K562 (cell line): Measurements from ENCODE around the gene HRAS. TPM values are rescaled to one million over a fixed set of nuclear protein-coding genes. Genes with fewer than 3 reads are reported as not detected.

Source experiments
- ATAC-seq: fragments of 200-7000 bp; cut with Tn5 transposase; 3 replicates; pipeline ENCODE4 v1.9.1; 2020; ENCODE audit warnings: moderate library complexity
- BruUV-seq: library from RNA; stranded (reverse); fragments of 400-500 nt; replicated peaks from 2 replicates; lab custom pipeline; 2021; lab: Mats Ljungman, UMichigan
- CTCF ChIA-PET: fragments of 300-600 bp; formaldehyde crosslinking; extraction: SDS; loops from one replicate; lab custom pipeline; 2021; ENCODE audit warnings: low intra/inter-chr PET ratio; lab: Yijun Ruan, JAX
- POLR2A ChIA-PET: fragments of 300-600, 350-650 bp; sonication (Branson Sonifier 250); formaldehyde crosslinking; extraction: SDS; loops from one replicate; lab custom pipeline; 2021; ENCODE audit warnings: antibody characterized with exemption, inconsistent platforms; lab: Yijun Ruan, JAX
- DNase-seq, 4 experiments: peaks; one replicate each; pipeline versions ENCODE4 v3.0.0 to v3.0.0-alpha.2; 2011 to 2018; ENCODE audit warnings: low spot score in 3 of 4, mixed read lengths in 3 of 4; ENCODE audit errors: extremely low read depth in 1 of 4
- FAIRE-seq: peaks from 2 replicates; lab custom pipeline; 2011; peaks lifted over from hg19 to GRCh38; lab: Jason Lieb, UNC
- H2AFZ ChIP-seq: 2 replicates; pipeline ENCODE4 v1.6.0; 2011; ENCODE audit warnings: low read depth, low read length, control low read depth, inconsistent platforms
- H3K27ac ChIP-seq: fragments of 200-600 bp; 3 replicates; pipeline ENCODE4 v1.8.0; 2011; ENCODE audit warnings: low read depth, mild to moderate bottlenecking, control low read depth, inconsistent platforms, low read length, moderate library complexity, mixed read lengths; ENCODE audit errors: extremely low read depth
- H3K27me3 ChIP-seq, 2 experiments: fragments of 300-600 bp in 1 of 2; 2 replicates in 1 of 2; 3 replicates in 1 of 2; pipeline versions ENCODE4 v1.6.0 to v1.8.0; 2011; ENCODE audit warnings: inconsistent platforms in 2 of 2, low read length in 2 of 2, mild to moderate bottlenecking in 1 of 2, mixed read lengths in 1 of 2, moderate library complexity in 1 of 2; ENCODE audit not compliant: control insufficient read depth in 2 of 2, insufficient read depth in 2 of 2
- H3K36me3 ChIP-seq: fragments of 300-600 bp; 3 replicates; pipeline ENCODE4 v1.8.0; 2011; ENCODE audit warnings: mild to moderate bottlenecking, low read length, inconsistent platforms; ENCODE audit not compliant: control insufficient read depth, insufficient read depth
- H3K4me1 ChIP-seq, 2 experiments: fragments of 200-600 bp in 1 of 2; replicated peaks in 1 of 2; 2 replicates in 1 of 2; 3 replicates in 1 of 2; pipeline versions ENCODE4 v1.5.1 to v1.8.0; 2011; ENCODE audit warnings: inconsistent platforms in 2 of 2, low read length in 2 of 2, mild to moderate bottlenecking in 1 of 2, mixed read lengths in 1 of 2, moderate library complexity in 1 of 2; ENCODE audit not compliant: control insufficient read depth in 2 of 2, insufficient read depth in 2 of 2
- H3K4me2 ChIP-seq: 2 replicates; pipeline ENCODE4 v1.6.1; 2011; ENCODE audit warnings: low read length, control low read depth, inconsistent platforms, mixed read lengths; ENCODE audit not compliant: insufficient read depth
- H3K4me3 ChIP-seq: fragments of 200-600 bp; sonication (generic), shearing (Covaris generic); 2 replicates; pipeline ENCODE4 v1.5.1; 2016; ENCODE audit warnings: control low read depth, inconsistent platforms
- H3K79me2 ChIP-seq: fragments of 200-600 bp; 3 replicates; pipeline ENCODE4 v1.8.0; 2011; ENCODE audit warnings: low read length, inconsistent platforms; ENCODE audit not compliant: control insufficient read depth, insufficient read depth
- H3K9ac ChIP-seq, 2 experiments: 2 replicates each; pipeline versions ENCODE4 v1.6.0 to v1.6.1; 2011; ENCODE audit warnings: low read depth in 2 of 2, low read length in 2 of 2, control low read depth in 1 of 2, inconsistent platforms in 1 of 2, mild to moderate bottlenecking in 1 of 2, mixed read lengths in 1 of 2; ENCODE audit not compliant: insufficient read depth in 1 of 2
- H3K9me1 ChIP-seq: one replicate; pipeline ENCODE4 v1.6.0; 2011; ENCODE audit warnings: inconsistent platforms, mild to moderate bottlenecking, low read length, moderate library complexity; ENCODE audit not compliant: control insufficient read depth, insufficient read depth
- H3K9me3 ChIP-seq: replicated peaks from 2 replicates; pipeline ENCODE4 v1.5.1; 2011; ENCODE audit warnings: low read depth, low read length, inconsistent platforms; ENCODE audit not compliant: control insufficient read depth, insufficient read depth
- H4K20me1 ChIP-seq: replicated peaks from 2 replicates; pipeline ENCODE4 v1.6.1; 2011; ENCODE audit warnings: low read length, inconsistent platforms, mixed read lengths; ENCODE audit not compliant: control insufficient read depth, insufficient read depth
- CEBPG ChIP-seq, 3 experiments: fragments of 200-800 bp in 1 of 3; sonication (Bioruptor generic) in 1 of 3; sonication (generic) in 1 of 3; formaldehyde crosslinking in 1 of 3; IDR thresholded peaks in 2 of 3; conservative IDR thresholded peaks in 1 of 3; 2 replicates each; pipeline versions ENCODE4 v1.6.1 to v1.8.0; 2016 to 2022; ENCODE audit warnings: missing compliant biosample characterization in 2 of 3, missing genetic modification characterization in 2 of 3, mild to moderate bottlenecking in 1 of 3, missing genetic modification reagents in 1 of 3
- PRMT5 ChIP-seq: sonication (generic); formaldehyde crosslinking; IDR thresholded peaks from 2 replicates; pipeline ENCODE4 v1.5.0; 2020; ENCODE audit warnings: missing genetic modification reagents
- WGBS: fragments of 100-300 bp; shearing (Covaris generic); methylation state at CpG from one replicate; pipeline ENCODE4 v1.1.6; 2016; ENCODE audit warnings: low coverage, mixed read lengths; ENCODE audit not compliant: insufficient coverage; ENCODE audit errors: missing lambda C conversion rate; 5-methylcytosine and 5-hydroxymethylcytosine counted together
- in situ Hi-C: fragments of 300-500 bp; cut with MboI; formaldehyde crosslinking; loops from 4 replicates; pipeline ENCODE4 v1.15.0; 2018; ENCODE audit warnings: inconsistent platforms, mixed read lengths
- intact Hi-C: fragments of 100-400 bp; cut with micrococcal nuclease; formaldehyde crosslinking; loops from 2 replicates; pipeline ENCODE4 v1.14.2; 2022
- polyA plus RNA-seq, 8 experiments: library from polyadenylated mRNA; depleted of rRNA in 4 of 8; stranded (reverse) in 5 of 8; unstranded in 3 of 8; fragments of >200 nt; fragmentation: Nextera tagmentation in 2 of 8; fragmentation: Illumina TruSeq in 1 of 8; extraction: Ambion mirVana in 2 of 8; extraction: Trizol in 1 of 8; gene quantifications; 2 replicates each; pipeline versions ENCODE4 v1.2.1 to v1.2.3, GENCODE V29; 2011 to 2014; ENCODE audit warnings: inconsistent platforms in 1 of 8, missing spikeins in 1 of 8
- total RNA-seq, 7 experiments: library from RNA; depleted of rRNA in 6 of 7; stranded (reverse); fragments of >200 nt in 6 of 7; fragmentation: Illumina TruSeq in 2 of 7; extraction: Trizol in 2 of 7; gene quantifications; 2 replicates each; pipeline versions ENCODE4 v1.2.1 to v1.2.3, GENCODE V29; 2011 to 2021; ENCODE audit warnings: low replicate concordance in 1 of 7
- TF ChIP-seq, protein P1 (sequence below): sonication (generic); formaldehyde crosslinking; IDR thresholded peaks from 2 replicates; pipeline ENCODE4 v1.8.1; 2023; ENCODE audit warnings: mild to moderate bottlenecking, missing genetic modification reagents

Gene HRAS
- total and polyA plus RNA-seq, 9 of the 15 experiments (the other 6 are each of a cell fraction or from before 2014, with no cell fraction given): 2.8 to 73.5 (median 29.6) TPM

DNA sequence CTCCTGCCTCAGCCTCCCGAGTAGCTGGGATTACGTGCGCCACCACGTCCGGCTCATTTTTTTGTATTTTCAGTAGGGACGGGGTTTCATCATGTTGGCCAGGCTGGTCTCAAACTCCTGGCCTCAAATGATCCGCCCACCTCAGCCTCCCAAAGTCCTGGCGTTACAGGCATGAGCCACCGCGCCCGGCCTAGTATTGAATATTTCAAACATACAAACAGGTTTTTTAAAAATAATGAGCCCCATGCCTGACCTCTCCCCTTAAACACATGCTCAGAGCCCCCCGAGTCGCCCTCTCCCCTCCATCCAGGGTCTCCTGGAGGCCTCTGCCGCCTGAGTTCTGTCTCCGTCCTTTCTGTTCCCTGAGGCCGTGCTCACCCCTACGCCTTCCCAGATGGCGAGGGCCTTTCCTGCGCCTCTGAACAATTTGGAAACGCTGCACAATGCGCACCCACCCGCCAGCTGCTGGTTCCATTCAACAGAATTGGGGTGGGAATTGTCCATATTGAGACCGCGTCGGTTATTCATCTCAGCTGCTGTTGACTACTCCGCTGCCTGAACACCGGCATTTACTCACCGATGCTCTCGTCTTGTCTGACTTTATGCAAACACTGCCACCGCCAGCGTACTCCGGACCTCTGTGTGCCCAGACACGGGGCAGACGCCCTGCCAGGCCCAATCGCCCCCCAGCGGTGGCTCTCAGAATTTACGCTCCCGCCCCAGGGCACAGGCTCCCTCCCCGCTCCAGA lies 14.8 kb downstream of the HRAS start:
- FAIRE-seq (no peak), DNase-seq (no peak)

More for the DNA sequence above, 14.8 kb downstream of the HRAS start:
- Histone ChIP-seq H3K9me3 (peaks cover 8% of the 10 kb centered on the region; the same call in 1 of the 2 replicates), H3K4me1 (peaks cover 0 to 17% of the 10 kb centered on the region in 2 experiments; a peak in 3 of 5 replicates), H3K4me3 (no peak overlapping the region), H3K27ac (no peak overlapping the region), H3K36me3 (no peaks in the 10 kb centered on the region), H3K27me3 (no peaks in the 10 kb centered on the region), H2AFZ (no peak overlapping the region), H3K9ac (no peak overlapping the region), H4K20me1 (no peaks in the 10 kb centered on the region), H3K9me1 (no peaks in the 10 kb centered on the region), H3K79me2 (no peaks in the 10 kb centered on the region), H3K4me2 (no peak overlapping the region)
- WGBS: 93% methylated on average over 35 of the region's 39 CpGs
- TSS peak; percentile 31 for BruUV-seq
- POLR2A ChIA-PET: interaction anchor here (0.6 to 1.1 kb wide), 2 partner anchors 12 to 79 kb away, joined by 3 to 5 read pairs; partner anchors contain the start of gene ANO9
- CTCF ChIA-PET: no interaction called here
- no peak for TF ChIP-seq PRMT5 (CRISPR knock-in tag)
- peak; percentile 51; the same call in 1 of the 2 replicates for TF ChIP-seq CEBPG (CRISPR knock-in tag; IDR thresholded peaks at IDR 0.05)
- TF ChIP-seq CEBPG (tag; conservative IDR thresholded peaks at IDR 0.05 in 1 of 2, IDR thresholded peaks at IDR 0.05 in 1 of 2): no peak
- TF ChIP-seq, protein P1, sequence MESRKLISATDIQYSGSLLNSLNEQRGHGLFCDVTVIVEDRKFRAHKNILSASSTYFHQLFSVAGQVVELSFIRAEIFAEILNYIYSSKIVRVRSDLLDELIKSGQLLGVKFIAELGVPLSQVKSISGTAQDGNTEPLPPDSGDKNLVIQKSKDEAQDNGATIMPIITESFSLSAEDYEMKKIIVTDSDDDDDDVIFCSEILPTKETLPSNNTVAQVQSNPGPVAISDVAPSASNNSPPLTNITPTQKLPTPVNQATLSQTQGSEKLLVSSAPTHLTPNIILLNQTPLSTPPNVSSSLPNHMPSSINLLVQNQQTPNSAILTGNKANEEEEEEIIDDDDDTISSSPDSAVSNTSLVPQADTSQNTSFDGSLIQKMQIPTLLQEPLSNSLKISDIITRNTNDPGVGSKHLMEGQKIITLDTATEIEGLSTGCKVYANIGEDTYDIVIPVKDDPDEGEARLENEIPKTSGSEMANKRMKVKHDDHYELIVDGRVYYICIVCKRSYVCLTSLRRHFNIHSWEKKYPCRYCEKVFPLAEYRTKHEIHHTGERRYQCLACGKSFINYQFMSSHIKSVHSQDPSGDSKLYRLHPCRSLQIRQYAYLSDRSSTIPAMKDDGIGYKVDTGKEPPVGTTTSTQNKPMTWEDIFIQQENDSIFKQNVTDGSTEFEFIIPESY (CRISPR knock-in tag): peak; percentile 91
- in situ Hi-C loops: no loop called here
- intact Hi-C loops: no loop called here
- no peak for ATAC-seq
